Sigmoid colon (tissue), 7 donors: ENCODE data around the gene GPR42. TPM values are rescaled to one million over a fixed set of nuclear protein-coding genes. Genes with fewer than 3 reads are reported as not detected.

Experiments
- DNase-seq: peaks from one replicate; pipeline ENCODE4 v3.0.0-alpha.2; 2019
- H3K27ac ChIP-seq, 4 donors: fragments of 200-600 bp; sonication (generic); one replicate each; pipeline ENCODE4 v1.5.1; 2016 to 2019; ENCODE audit warnings: mild to moderate bottlenecking in 1 of 4
- H3K27me3 ChIP-seq, 3 donors: fragments of 200-600 bp; sonication (generic); one replicate each; pipeline ENCODE4 v1.5.1; 2019; ENCODE audit warnings: mild to moderate bottlenecking in 1 of 3
- H3K36me3 ChIP-seq, 4 donors: fragments of 200-600 bp; sonication (generic); one replicate each; pipeline ENCODE4 v1.5.1; 2016 to 2019
- H3K4me1 ChIP-seq, 4 donors: fragments of 200-600 bp; sonication (generic); one replicate each; pipeline ENCODE4 v1.5.1; 2017 to 2019
- H3K4me3 ChIP-seq, 4 donors: fragments of 200-600 bp; sonication (generic); one replicate each; pipeline ENCODE4 v1.5.1; 2017 to 2019; ENCODE audit warnings: mild to moderate bottlenecking in 2 of 4, moderate library complexity in 1 of 4
- H3K9me3 ChIP-seq, 4 donors: fragments of 200-600 bp in 3 of 4; sonication (generic) in 3 of 4; one replicate each; pipeline versions ENCODE4 v1.5.1 to v1.6.1; 2013 to 2019
- EP300 ChIP-seq, 4 donors: sonication (generic); formaldehyde crosslinking; IDR thresholded peaks; one replicate each; pipeline ENCODE4 v1.6.1; 2017; ENCODE audit warnings: antibody characterized with exemption in 4 of 4
- POLR2A ChIP-seq, 2 donors: fragments of 450-650 bp; IDR thresholded peaks; one replicate each; pipeline ENCODE4 v1.6.1; 2016; ENCODE audit warnings: antibody characterized with exemption in 2 of 2, mild to moderate bottlenecking in 2 of 2, moderate library complexity in 2 of 2
- POLR2AphosphoS5 ChIP-seq, 4 donors: sonication (generic); formaldehyde crosslinking; IDR thresholded peaks; one replicate each; pipeline ENCODE4 v1.6.1; 2017; ENCODE audit warnings: antibody characterized with exemption in 4 of 4
- WGBS, 2 donors: extraction: QIAGEN DNeasy Blood & Tissue Kit; methylation state at CpG; one replicate each; pipeline ENCODE4 v1.1.7; 2013; 5-methylcytosine and 5-hydroxymethylcytosine counted together
- intact Hi-C: fragments of 100-400 bp; cut with DNase I; formaldehyde crosslinking; loops from one replicate; pipeline ENCODE4 v1.15.1; 2023
- polyA plus RNA-seq, 3 donors: library from polyadenylated mRNA; stranded (reverse); fragments of 200-250 nt; gene quantifications; one replicate each; pipeline ENCODE4 v1.2.3, GENCODE V29; 2013
- total RNA-seq, 4 donors: library from RNA; depleted of rRNA; stranded (reverse); fragments of >200 nt; gene quantifications; one replicate each; pipeline ENCODE4 v1.1.0, GENCODE V29; 2016
- TF ChIP-seq, protein P1 (sequence below), 4 experiments: fragments of 450-650 bp in 3 of 4; fragments of 200-600 bp in 1 of 4; IDR thresholded peaks; one replicate each; pipeline ENCODE4 v1.5.1; 2016 to 2019; ENCODE audit warnings: antibody characterized with exemption in 4 of 4, mild to moderate bottlenecking in 3 of 4, moderate library complexity in 2 of 4
- donor health status: healthy with polysubstance abuse.
- donor health status: Bipolar disorder and iron deficiency.
- donor health status: healthy.

Gene GPR42
- total and polyA plus RNA-seq, 7 donors: 0.17 to 0.83 (median 0.31) TPM; not detected in 3

DNA sequence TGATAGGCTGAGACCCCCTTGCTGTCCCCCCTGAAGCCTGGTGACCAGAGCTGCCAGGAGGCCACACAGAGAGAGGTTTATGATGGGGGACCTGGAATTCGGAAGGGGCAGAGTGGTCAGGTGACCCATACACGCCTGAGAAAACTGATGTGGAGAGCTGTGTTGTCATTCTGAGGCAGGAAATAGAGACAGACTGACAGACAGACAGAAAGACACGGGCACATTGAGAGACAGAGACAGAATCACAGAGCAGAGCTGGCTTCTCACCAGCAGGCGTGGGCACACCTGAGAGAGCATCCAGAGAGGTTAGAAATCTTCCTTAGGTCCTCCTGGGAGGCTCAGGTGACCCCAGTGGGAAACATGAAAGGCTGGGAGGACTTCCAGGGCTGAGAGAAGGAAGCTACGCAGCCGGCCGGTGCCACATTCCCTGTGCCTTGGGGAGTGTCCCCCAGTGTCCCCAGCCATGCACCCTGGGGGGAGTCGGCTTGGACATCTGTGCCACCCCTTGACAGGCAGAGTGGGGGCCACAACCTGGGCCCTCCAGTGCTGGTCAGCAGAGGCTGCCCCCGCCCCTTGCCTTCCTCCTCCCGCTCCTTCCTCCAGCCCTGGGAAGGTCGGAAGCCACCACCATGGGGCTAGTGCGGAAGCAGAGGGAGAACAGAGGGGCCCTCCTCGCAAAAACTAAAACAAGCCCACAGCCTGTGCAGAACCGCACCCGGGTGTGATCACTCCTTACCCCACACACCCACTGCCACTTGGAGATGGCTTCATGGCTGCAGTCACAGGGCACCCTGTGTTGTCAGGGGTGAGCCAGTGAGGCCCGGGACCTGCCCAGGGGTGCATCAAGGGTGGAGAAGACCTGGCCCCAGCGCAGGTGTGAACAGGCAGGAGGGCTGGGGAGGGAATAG is 21.0 kb upstream of the GPR42 start:
- Histone ChIP-seq H3K36me3 (no peaks in the 10 kb centered on the region), H3K4me1 (no peaks in the 10 kb centered on the region), H3K4me3 (no peak overlapping the region), H3K27me3 (peaks cover 0 to 7% (median 0%) of the 10 kb centered on the region in 3 donors), H3K9me3 (no peaks in the 10 kb centered on the region), H3K27ac (no peak overlapping the region)
- WGBS, 2 donors: 70 to 84% methylated on average over 17 of the region's 17 CpGs
- TF ChIP-seq, protein P1, sequence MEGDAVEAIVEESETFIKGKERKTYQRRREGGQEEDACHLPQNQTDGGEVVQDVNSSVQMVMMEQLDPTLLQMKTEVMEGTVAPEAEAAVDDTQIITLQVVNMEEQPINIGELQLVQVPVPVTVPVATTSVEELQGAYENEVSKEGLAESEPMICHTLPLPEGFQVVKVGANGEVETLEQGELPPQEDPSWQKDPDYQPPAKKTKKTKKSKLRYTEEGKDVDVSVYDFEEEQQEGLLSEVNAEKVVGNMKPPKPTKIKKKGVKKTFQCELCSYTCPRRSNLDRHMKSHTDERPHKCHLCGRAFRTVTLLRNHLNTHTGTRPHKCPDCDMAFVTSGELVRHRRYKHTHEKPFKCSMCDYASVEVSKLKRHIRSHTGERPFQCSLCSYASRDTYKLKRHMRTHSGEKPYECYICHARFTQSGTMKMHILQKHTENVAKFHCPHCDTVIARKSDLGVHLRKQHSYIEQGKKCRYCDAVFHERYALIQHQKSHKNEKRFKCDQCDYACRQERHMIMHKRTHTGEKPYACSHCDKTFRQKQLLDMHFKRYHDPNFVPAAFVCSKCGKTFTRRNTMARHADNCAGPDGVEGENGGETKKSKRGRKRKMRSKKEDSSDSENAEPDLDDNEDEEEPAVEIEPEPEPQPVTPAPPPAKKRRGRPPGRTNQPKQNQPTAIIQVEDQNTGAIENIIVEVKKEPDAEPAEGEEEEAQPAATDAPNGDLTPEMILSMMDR (IDR thresholded peaks at IDR 0.05): no peak
- TF ChIP-seq EP300 (IDR thresholded peaks at IDR 0.05) (no peak), POLR2AphosphoS5 (IDR thresholded peaks at IDR 0.05) (no peak), POLR2A (IDR thresholded peaks at IDR 0.05) (no peak)
- peak; percentile 57 for DNase-seq
- intact Hi-C loops: loop anchor here (10.0 kb wide), 1 partner anchor 115 kb away; no protein-coding TSS in a partner anchor

DNA sequence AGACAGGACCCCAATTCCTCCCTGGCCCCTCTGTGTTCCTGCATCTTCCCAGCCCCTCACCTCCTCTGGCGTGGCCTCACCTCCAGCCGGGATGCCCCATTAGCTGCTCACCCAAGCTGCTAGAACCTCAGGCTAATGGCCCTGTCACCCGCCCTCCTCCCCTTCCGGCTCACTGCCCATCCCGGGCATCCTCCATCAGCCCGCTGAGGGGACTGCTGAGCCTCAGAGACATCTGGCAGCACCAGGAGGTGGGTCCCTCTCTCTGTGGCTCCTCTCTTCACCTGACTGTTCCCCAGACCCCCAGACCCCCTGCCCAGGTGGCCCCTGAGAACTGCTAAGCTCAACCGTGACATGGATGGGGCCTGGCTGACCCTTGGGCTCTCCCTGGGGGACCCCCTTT is 20.3 kb upstream of the GPR42 start:
- no peak overlapping the region for H3K27ac ChIP-seq
- no peak overlapping the region for H3K4me3 ChIP-seq
- intact Hi-C loops: loop anchor here (10.0 kb wide), 1 partner anchor 114 kb away; no protein-coding TSS in a partner anchor
- H3K27me3 ChIP-seq: peaks cover 0 to 7% (median 0%) of the 10 kb centered on the region in 3 donors
- WGBS, 2 donors: 78 to 83% methylated on average over 7 of the region's 7 CpGs
- DNase-seq: peak; percentile 44
- TF ChIP-seq EP300 (IDR thresholded peaks at IDR 0.05): no peak
- TF ChIP-seq, protein P1 (IDR thresholded peaks at IDR 0.05): no peak
- TF ChIP-seq POLR2A (IDR thresholded peaks at IDR 0.05): no peak
- TF ChIP-seq POLR2AphosphoS5 (IDR thresholded peaks at IDR 0.05): no peak
- no peaks in the 10 kb centered on the region for H3K36me3 ChIP-seq
- H3K4me1 ChIP-seq: no peaks in the 10 kb centered on the region
- H3K9me3 ChIP-seq: no peaks in the 10 kb centered on the region

DNA sequence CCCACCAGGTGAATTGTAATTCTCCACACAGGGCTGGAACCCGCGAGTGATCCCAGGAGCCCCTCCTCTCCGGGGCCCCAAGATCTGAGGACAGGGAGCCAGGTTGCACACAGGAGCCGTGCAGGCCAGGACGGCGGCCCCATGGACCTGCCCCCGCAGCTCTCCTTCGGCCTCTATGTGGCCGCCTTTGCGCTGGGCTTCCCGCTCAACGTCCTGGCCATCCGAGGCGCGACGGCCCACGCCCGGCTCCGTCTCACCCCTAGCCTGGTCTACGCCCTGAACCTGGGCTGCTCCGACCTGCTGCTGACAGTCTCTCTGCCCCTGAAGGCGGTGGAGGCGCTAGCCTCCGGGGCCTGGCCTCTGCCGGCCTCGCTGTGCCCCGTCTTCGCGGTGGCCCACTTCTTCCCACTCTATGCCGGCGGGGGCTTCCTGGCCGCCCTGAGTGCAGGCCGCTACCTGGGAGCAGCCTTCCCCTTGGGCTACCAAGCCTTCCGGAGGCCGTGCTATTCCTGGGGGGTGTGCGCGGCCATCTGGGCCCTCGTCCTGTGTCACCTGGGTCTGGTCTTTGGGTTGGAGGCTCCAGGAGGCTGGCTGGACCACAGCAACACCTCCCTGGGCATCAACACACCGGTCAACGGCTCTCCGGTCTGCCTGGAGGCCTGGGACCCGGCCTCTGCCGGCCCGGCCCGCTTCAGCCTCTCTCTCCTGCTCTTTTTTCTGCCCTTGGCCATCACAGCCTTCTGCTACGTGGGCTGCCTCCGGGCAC is 19.3 kb upstream of the GPR42 start:
- intact Hi-C loops: loop anchor here (1.0 to 10.0 kb wide), 2 partner anchors 113 to 144 kb away; no protein-coding TSS in a partner anchor
- no peaks in the 10 kb centered on the region for H3K4me1 ChIP-seq

DNA sequence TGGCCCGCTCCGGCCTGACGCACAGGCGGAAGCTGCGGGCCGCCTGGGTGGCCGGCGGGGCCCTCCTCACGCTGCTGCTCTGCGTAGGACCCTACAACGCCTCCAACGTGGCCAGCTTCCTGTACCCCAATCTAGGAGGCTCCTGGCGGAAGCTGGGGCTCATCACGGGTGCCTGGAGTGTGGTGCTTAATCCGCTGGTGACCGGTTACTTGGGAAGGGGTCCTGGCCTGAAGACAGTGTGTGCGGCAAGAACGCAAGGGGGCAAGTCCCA is 18.8 kb upstream of the GPR42 start:
- peaks cover 0 to 7% (median 0%) of the 10 kb centered on the region in 3 donors for H3K27me3 ChIP-seq
- no peak overlapping the region for H3K4me3 ChIP-seq
- H3K9me3 ChIP-seq: no peaks in the 10 kb centered on the region
- TF ChIP-seq POLR2A (IDR thresholded peaks at IDR 0.05) (no peak), POLR2AphosphoS5 (IDR thresholded peaks at IDR 0.05) (no peak), EP300 (IDR thresholded peaks at IDR 0.05) (no peak)
- TF ChIP-seq, protein P1 (IDR thresholded peaks at IDR 0.05): no peak
- H3K36me3 ChIP-seq: no peaks in the 10 kb centered on the region
- no peak overlapping the region for H3K27ac ChIP-seq
- WGBS, 2 donors: 86 to 88% methylated on average over 18 of the region's 18 CpGs
- no peaks in the 10 kb centered on the region for H3K4me1 ChIP-seq
- peak; percentile 57 for DNase-seq
- intact Hi-C loops: loop anchor here (1.0 to 10.0 kb wide), 2 partner anchors 113 to 143 kb away; no protein-coding TSS in a partner anchor

More for the DNA sequence above, 19.3 kb upstream of the GPR42 start:
- H3K27me3 ChIP-seq: peaks cover 0 to 7% (median 0%) of the 10 kb centered on the region in 3 donors
- H3K27ac ChIP-seq: no peak overlapping the region
- peak; percentile 49 for DNase-seq
- no peaks in the 10 kb centered on the region for H3K9me3 ChIP-seq
- H3K36me3 ChIP-seq: no peaks in the 10 kb centered on the region
- WGBS, 2 donors: 90 to 94% methylated on average over 47 of the region's 47 CpGs
- no peak overlapping the region for H3K4me3 ChIP-seq
- no peak for TF ChIP-seq EP300 (IDR thresholded peaks at IDR 0.05)
- TF ChIP-seq, protein P1 (IDR thresholded peaks at IDR 0.05): no peak
